Osteoblast (primary cell): ENCODE measurements around the gene LRMDA. TPM values are rescaled to one million over a fixed set of nuclear protein-coding genes. Genes with fewer than 3 reads are reported as not detected.

ENCODE experiments used
- DNase-seq: peaks from one replicate; pipeline ENCODE4 v3.0.0; 2011; ENCODE audit warnings: low spot score, mixed read lengths; ENCODE audit not compliant: insufficient read length; ENCODE audit errors: missing footprints
- H2AFZ ChIP-seq: 2 replicates; pipeline ENCODE4 v1.6.0; 2011; ENCODE audit warnings: mild to moderate bottlenecking, low read length
- H3K27ac ChIP-seq: 2 replicates; pipeline ENCODE4 v1.5.1; 2011; ENCODE audit warnings: mild to moderate bottlenecking, low read depth, low read length, moderate library complexity
- H3K27me3 ChIP-seq: 2 replicates; pipeline ENCODE4 v1.6.0; 2012; ENCODE audit warnings: mild to moderate bottlenecking, control low read depth, inconsistent platforms, low read length, moderate library complexity; ENCODE audit not compliant: insufficient read depth
- H3K36me3 ChIP-seq: 2 replicates; pipeline ENCODE4 v1.5.1; 2011; ENCODE audit warnings: mild to moderate bottlenecking, low read length, control low read depth, moderate library complexity; ENCODE audit not compliant: insufficient read depth
- H3K4me1 ChIP-seq: 2 replicates; pipeline ENCODE4 v1.5.1; 2011; ENCODE audit warnings: mild to moderate bottlenecking, low read length, control low read depth, moderate library complexity; ENCODE audit not compliant: insufficient read depth
- H3K4me2 ChIP-seq: 2 replicates; pipeline ENCODE4 v1.6.0; 2011; ENCODE audit warnings: mild to moderate bottlenecking, low read length; ENCODE audit not compliant: insufficient read depth
- H3K4me3 ChIP-seq: fragments of 200-600 bp; sonication (generic); 3 replicates; pipeline ENCODE4 v1.5.1; 2012; ENCODE audit warnings: mild to moderate bottlenecking, low read length, inconsistent platforms; ENCODE audit not compliant: insufficient read depth
- H3K79me2 ChIP-seq: 2 replicates; pipeline ENCODE4 v1.6.0; 2012; ENCODE audit warnings: mild to moderate bottlenecking, low read length, control low read depth, inconsistent platforms; ENCODE audit not compliant: insufficient read depth
- H3K9me3 ChIP-seq: 2 replicates; pipeline ENCODE4 v1.5.1; 2011; ENCODE audit warnings: low read depth, low read length, control low read depth
- H4K20me1 ChIP-seq: 2 replicates; pipeline ENCODE4 v1.6.0; 2012; ENCODE audit warnings: mild to moderate bottlenecking, low read length, control low read depth; ENCODE audit not compliant: insufficient read depth
- CTCF ChIP-seq: IDR thresholded peaks from 2 replicates; pipeline ENCODE4 v1.5.1; 2011; ENCODE audit warnings: mild to moderate bottlenecking, low read depth, low read length, moderate library complexity; ENCODE audit errors: extremely low read depth
- total RNA-seq: library from RNA; depleted of rRNA; stranded (reverse); fragments of >200 nt; gene quantifications from 2 replicates; pipeline ENCODE4 v1.2.3, GENCODE V29; 2012

LRMDA gene
- total RNA-seq, 1 donor: 18.5 TPM

GRCh38 chr10:76395251-76395650 lies 963.8 kb downstream of the LRMDA start:
- H3K4me2 ChIP-seq: no peak overlapping the region
- H2AFZ ChIP-seq: no peak overlapping the region
- TF ChIP-seq CTCF: no peak
- H3K27me3 ChIP-seq: no peaks in the 10 kb centered on the region
- no peaks in the 10 kb centered on the region for H3K79me2 ChIP-seq
- no peaks in the 10 kb centered on the region for H4K20me1 ChIP-seq
- H3K27ac ChIP-seq: no peak overlapping the region
- no peak overlapping the region for H3K4me3 ChIP-seq
- no peaks in the 10 kb centered on the region for H3K9me3 ChIP-seq
- H3K4me1 ChIP-seq: peaks cover 60% of the 10 kb centered on the region
- DNase-seq: no peak
- H3K36me3 ChIP-seq: no peaks in the 10 kb centered on the region

- H3K36me3 ChIP-seq: no peaks in the 10 kb centered on the region
- no peaks in the 10 kb centered on the region for H3K79me2 ChIP-seq
- no peak overlapping the region for H3K27ac ChIP-seq
- no peaks in the 10 kb centered on the region for H3K9me3 ChIP-seq
- DNase-seq: no peak
- no peaks in the 10 kb centered on the region for H3K27me3 ChIP-seq
- peaks cover 68% of the 10 kb centered on the region for H3K4me1 ChIP-seq
- H4K20me1 ChIP-seq: no peaks in the 10 kb centered on the region
- H3K4me2 ChIP-seq: peak overlapping the region; percentile 74
- no peak overlapping the region for H2AFZ ChIP-seq
- no peak for TF ChIP-seq CTCF
- H3K4me3 ChIP-seq: no peak overlapping the region
Measured at GRCh38 chr10:76396134-76396533, 964.7 kb downstream of the LRMDA start.

GRCh38 chr10:76397181-76398042 lies 966.0 kb downstream of the LRMDA start:
- Histone ChIP-seq H4K20me1 (no peaks in the 10 kb centered on the region), H3K27ac (peak overlapping the region; percentile 83), H3K27me3 (no peaks in the 10 kb centered on the region), H3K36me3 (no peaks in the 10 kb centered on the region), H3K79me2 (no peaks in the 10 kb centered on the region), H3K9me3 (no peaks in the 10 kb centered on the region), H3K4me1 (peaks cover 69% of the 10 kb centered on the region), H2AFZ (peak overlapping the region; percentile 68), H3K4me2 (peak overlapping the region; percentile 74), H3K4me3 (peak overlapping the region; percentile 30)
- peak; percentile 22 for DNase-seq
- no peak for TF ChIP-seq CTCF

GRCh38 chr10:76398043-76398710 lies 966.8 kb downstream of the LRMDA start:
- peak overlapping the region; percentile 74 for H3K4me2 ChIP-seq
- peak; percentile 13 for DNase-seq
- TF ChIP-seq CTCF: no peak
- H3K27me3 ChIP-seq: no peaks in the 10 kb centered on the region
- no peaks in the 10 kb centered on the region for H4K20me1 ChIP-seq
- H3K9me3 ChIP-seq: no peaks in the 10 kb centered on the region
- no peak overlapping the region for H3K4me3 ChIP-seq
- H3K27ac ChIP-seq: peak overlapping the region; percentile 83
- no peaks in the 10 kb centered on the region for H3K36me3 ChIP-seq
- peak overlapping the region; percentile 9 for H2AFZ ChIP-seq
- peaks cover 69% of the 10 kb centered on the region for H3K4me1 ChIP-seq
- no peaks in the 10 kb centered on the region for H3K79me2 ChIP-seq
